ENCODE results near the gene SLC13A4. TPM values are rescaled to one million over a fixed set of nuclear protein-coding genes. Genes with fewer than 3 reads are reported as not detected.

SLC13A4 gene
- total RNA-seq, 1 donor from 2014 or later: 0.07 TPM

DNA sequence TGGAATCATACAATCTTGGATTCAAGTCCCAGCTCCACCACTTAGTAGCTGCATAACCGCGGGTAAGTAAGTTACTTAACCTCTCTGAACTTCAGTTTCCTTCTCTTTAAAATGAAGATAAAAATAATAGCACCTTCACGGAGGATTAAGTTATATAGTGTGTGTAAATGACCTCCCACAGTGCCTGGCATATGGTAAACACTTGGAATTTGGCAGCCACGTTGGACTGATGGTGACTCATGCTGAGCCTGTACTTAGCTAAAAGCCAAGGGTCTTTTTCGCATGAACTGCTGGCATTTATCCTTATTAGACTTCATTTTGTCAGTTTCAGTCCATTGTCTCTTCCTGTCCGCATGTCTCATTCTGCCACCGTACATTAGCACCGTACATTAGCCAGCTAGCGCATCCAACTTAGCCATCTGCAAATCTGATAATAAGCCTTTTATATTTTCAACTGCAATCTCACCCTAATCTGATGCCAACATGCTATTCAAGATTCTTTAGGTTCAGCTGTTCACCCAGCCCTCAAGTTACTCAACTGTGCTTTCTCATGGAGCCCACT lies 11.2 kb downstream of the SLC13A4 start:
- no peak overlapping the region for H3K27ac Mint-ChIP-seq (ENCODE audit: unreplicated experiment)
- no peak overlapping the region for H3K4me3 Mint-ChIP-seq (ENCODE audit: unreplicated experiment)
- TF ChIP-seq, protein P1, sequence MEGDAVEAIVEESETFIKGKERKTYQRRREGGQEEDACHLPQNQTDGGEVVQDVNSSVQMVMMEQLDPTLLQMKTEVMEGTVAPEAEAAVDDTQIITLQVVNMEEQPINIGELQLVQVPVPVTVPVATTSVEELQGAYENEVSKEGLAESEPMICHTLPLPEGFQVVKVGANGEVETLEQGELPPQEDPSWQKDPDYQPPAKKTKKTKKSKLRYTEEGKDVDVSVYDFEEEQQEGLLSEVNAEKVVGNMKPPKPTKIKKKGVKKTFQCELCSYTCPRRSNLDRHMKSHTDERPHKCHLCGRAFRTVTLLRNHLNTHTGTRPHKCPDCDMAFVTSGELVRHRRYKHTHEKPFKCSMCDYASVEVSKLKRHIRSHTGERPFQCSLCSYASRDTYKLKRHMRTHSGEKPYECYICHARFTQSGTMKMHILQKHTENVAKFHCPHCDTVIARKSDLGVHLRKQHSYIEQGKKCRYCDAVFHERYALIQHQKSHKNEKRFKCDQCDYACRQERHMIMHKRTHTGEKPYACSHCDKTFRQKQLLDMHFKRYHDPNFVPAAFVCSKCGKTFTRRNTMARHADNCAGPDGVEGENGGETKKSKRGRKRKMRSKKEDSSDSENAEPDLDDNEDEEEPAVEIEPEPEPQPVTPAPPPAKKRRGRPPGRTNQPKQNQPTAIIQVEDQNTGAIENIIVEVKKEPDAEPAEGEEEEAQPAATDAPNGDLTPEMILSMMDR (IDR thresholded peaks at IDR 0.05; ENCODE audit: insufficient read depth, low read depth, low read length): no peak
- TF ChIP-seq EZH2 (IDR thresholded peaks at IDR 0.05; ENCODE audit: insufficient read depth, low read length): no peak
- Histone ChIP-seq H3K4me1 (ENCODE audit: insufficient read depth, low read length) (peaks cover 31% of the 10 kb centered on the region), H2AFZ (ENCODE audit: low read depth, low read length) (peak overlapping the region; percentile 9), H3K9ac (ENCODE audit: low read length) (no peak overlapping the region), H3K27ac (ENCODE audit: low read depth, low read length) (peak overlapping the region; percentile 5), H3K79me2 (ENCODE audit: insufficient read depth, low read length) (no peaks in the 10 kb centered on the region), H3K9me3 (ENCODE audit: insufficient read depth, low read depth, low read length) (no peaks in the 10 kb centered on the region), H4K20me1 (ENCODE audit: insufficient read depth, low read length) (no peaks in the 10 kb centered on the region), H3K4me3 (ENCODE audit: insufficient read depth, low read depth, low read length) (no peak overlapping the region), H3K4me2 (ENCODE audit: low read length) (peak overlapping the region; percentile 55), H3K27me3 (ENCODE audit: insufficient read depth, low read length) (no peaks in the 10 kb centered on the region), H3K36me3 (ENCODE audit: insufficient read depth, low read length) (no peaks in the 10 kb centered on the region)
- H3K9me3 Mint-ChIP-seq (ENCODE audit: unreplicated experiment): no peaks in the 10 kb centered on the region
- no peaks in the 10 kb centered on the region for H3K36me3 Mint-ChIP-seq (ENCODE audit: low read depth, unreplicated experiment)
- peak; percentile 32 for FAIRE-seq
- peaks cover 17% of the 10 kb centered on the region for H3K4me1 Mint-ChIP-seq (ENCODE audit: low read depth, unreplicated experiment)
- H3K27me3 Mint-ChIP-seq (ENCODE audit: low read depth, unreplicated experiment): peaks cover 2% of the 10 kb centered on the region
- DNase-seq (ENCODE audit: low read depth): peak; percentile 87

GRCh38 chr7:135715673-135716072 lies 12.3 kb downstream of the SLC13A4 start:
- Mint-ChIP-seq H3K4me1 (ENCODE audit: low read depth, unreplicated experiment) (peaks cover 17% of the 10 kb centered on the region), H3K36me3 (ENCODE audit: low read depth, unreplicated experiment) (no peaks in the 10 kb centered on the region), H3K4me3 (ENCODE audit: unreplicated experiment) (no peak overlapping the region), H3K27ac (ENCODE audit: unreplicated experiment) (no peak overlapping the region), H3K27me3 (ENCODE audit: low read depth, unreplicated experiment) (peaks cover under 1% of the 10 kb centered on the region), H3K9me3 (ENCODE audit: unreplicated experiment) (no peaks in the 10 kb centered on the region)
- no peak overlapping the region for H2AFZ ChIP-seq (ENCODE audit: low read depth, low read length)
- no peak for DNase-seq (ENCODE audit: low read depth)
- H3K9me3 ChIP-seq (ENCODE audit: insufficient read depth, low read depth, low read length): no peaks in the 10 kb centered on the region
- H3K4me1 ChIP-seq (ENCODE audit: insufficient read depth, low read length): peaks cover 31% of the 10 kb centered on the region
- H3K27ac ChIP-seq (ENCODE audit: low read depth, low read length): no peak overlapping the region
- H3K27me3 ChIP-seq (ENCODE audit: insufficient read depth, low read length): no peaks in the 10 kb centered on the region
- no peaks in the 10 kb centered on the region for H3K36me3 ChIP-seq (ENCODE audit: insufficient read depth, low read length)
- no peak for FAIRE-seq
- H3K4me2 ChIP-seq (ENCODE audit: low read length): no peak overlapping the region
- H3K79me2 ChIP-seq (ENCODE audit: insufficient read depth, low read length): no peaks in the 10 kb centered on the region
- TF ChIP-seq, protein P1 (IDR thresholded peaks at IDR 0.05; ENCODE audit: insufficient read depth, low read depth, low read length): no peak
- TF ChIP-seq EZH2 (IDR thresholded peaks at IDR 0.05; ENCODE audit: insufficient read depth, low read length): no peak
- no peak overlapping the region for H3K4me3 ChIP-seq (ENCODE audit: insufficient read depth, low read depth, low read length)
- H4K20me1 ChIP-seq (ENCODE audit: insufficient read depth, low read length): no peaks in the 10 kb centered on the region
- no peak overlapping the region for H3K9ac ChIP-seq (ENCODE audit: low read length)

GRCh38 chr7:135715055-135715522 lies 12.9 kb downstream of the SLC13A4 start:
- no peaks in the 10 kb centered on the region for H3K9me3 ChIP-seq (ENCODE audit: insufficient read depth, low read depth, low read length)
- Mint-ChIP-seq H3K4me1 (ENCODE audit: low read depth, unreplicated experiment) (peaks cover 17% of the 10 kb centered on the region), H3K27ac (ENCODE audit: unreplicated experiment) (no peak overlapping the region), H3K27me3 (ENCODE audit: low read depth, unreplicated experiment) (no peaks in the 10 kb centered on the region), H3K9me3 (ENCODE audit: unreplicated experiment) (no peaks in the 10 kb centered on the region), H3K4me3 (ENCODE audit: unreplicated experiment) (no peak overlapping the region), H3K36me3 (ENCODE audit: low read depth, unreplicated experiment) (no peaks in the 10 kb centered on the region)
- DNase-seq (ENCODE audit: low read depth) (no peak), FAIRE-seq (no peak)
- peak overlapping the region; percentile 77 for H3K4me2 ChIP-seq (ENCODE audit: low read length)
- no peak for TF ChIP-seq EZH2 (IDR thresholded peaks at IDR 0.05; ENCODE audit: insufficient read depth, low read length)
- TF ChIP-seq, protein P1 (IDR thresholded peaks at IDR 0.05; ENCODE audit: insufficient read depth, low read depth, low read length): no peak
- peak overlapping the region; percentile 56 for H3K9ac ChIP-seq (ENCODE audit: low read length)
- H4K20me1 ChIP-seq (ENCODE audit: insufficient read depth, low read length): no peaks in the 10 kb centered on the region
- no peaks in the 10 kb centered on the region for H3K79me2 ChIP-seq (ENCODE audit: insufficient read depth, low read length)
- peak overlapping the region; percentile 54 for H2AFZ ChIP-seq (ENCODE audit: low read depth, low read length)
- H3K4me3 ChIP-seq (ENCODE audit: insufficient read depth, low read depth, low read length): no peak overlapping the region
- no peaks in the 10 kb centered on the region for H3K27me3 ChIP-seq (ENCODE audit: insufficient read depth, low read length)
- no peaks in the 10 kb centered on the region for H3K36me3 ChIP-seq (ENCODE audit: insufficient read depth, low read length)
- peaks cover 31% of the 10 kb centered on the region for H3K4me1 ChIP-seq (ENCODE audit: insufficient read depth, low read length)
- H3K27ac ChIP-seq (ENCODE audit: low read depth, low read length): no peak overlapping the region

All from astrocyte (in vitro differentiated cells and primary cell).